ENCODE data around the gene F8.

- TF ChIP-seq CTCF (IDR thresholded peaks at IDR 0.05) (no peak), POLR2A (IDR thresholded peaks at IDR 0.05) (no peak), POLR2AphosphoS5 (IDR thresholded peaks at IDR 0.05) (no peak)
Measured at GRCh38 chrX:154805696-154806091, 216.8 kb downstream of the F8 start.
